Inflammatory macrophage treated with lipopolysaccharide for 1 hour (primary cell): ENCODE measurements around the gene TSFM.

Source experiments
- DNase-seq, 2 donors: peaks; one replicate each; pipeline ENCODE4 v3.0.0-alpha.2; 2020 to 2022

Gene TSFM

GRCh38 chr12:57780284-57780897 lies 2.2 kb upstream of the TSFM start:
- DNase-seq: no peak

DNA sequence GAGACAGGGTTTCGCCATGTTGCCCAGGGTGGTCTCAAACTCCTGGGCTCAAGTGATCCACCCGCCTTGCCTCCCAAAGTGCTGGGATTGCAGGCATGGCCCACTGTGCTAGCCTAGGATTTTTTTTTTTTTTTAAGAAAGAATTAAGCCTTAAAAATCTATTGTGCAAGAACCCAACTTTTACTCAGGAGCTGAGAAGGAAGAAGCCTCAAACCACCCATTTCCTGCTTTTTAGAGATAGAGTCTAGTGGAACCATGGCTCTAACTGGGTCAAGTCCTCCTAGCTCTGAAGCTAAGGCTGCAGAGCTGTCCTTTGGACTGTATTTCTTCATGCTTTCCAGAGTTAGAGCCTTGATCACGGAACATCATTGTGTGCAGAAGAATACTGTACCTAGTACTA lies 1.3 kb upstream of the TSFM start:
- peak; percentile 34 to 48 for DNase-seq

DNA sequence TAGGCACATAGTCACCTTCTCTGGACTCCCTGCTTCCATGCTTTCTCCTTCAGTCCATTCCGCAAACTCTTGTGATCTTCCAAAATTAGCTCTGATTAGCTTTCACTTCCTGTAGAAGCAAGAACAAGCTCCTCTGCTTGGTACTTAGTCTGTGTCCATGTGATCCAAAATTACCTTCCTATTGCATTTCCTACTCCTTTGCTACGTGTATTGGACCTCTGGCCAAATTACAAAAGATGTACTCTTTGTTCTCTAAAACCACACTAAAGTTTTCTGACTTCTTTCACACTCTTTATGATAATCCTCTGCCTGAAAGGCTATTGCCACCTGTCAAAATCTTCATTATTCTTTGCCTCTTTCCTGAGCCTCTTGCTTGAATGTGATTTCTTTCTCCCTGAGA lies 786 bp upstream of the TSFM start:
- DNase-seq: no peak

DNA sequence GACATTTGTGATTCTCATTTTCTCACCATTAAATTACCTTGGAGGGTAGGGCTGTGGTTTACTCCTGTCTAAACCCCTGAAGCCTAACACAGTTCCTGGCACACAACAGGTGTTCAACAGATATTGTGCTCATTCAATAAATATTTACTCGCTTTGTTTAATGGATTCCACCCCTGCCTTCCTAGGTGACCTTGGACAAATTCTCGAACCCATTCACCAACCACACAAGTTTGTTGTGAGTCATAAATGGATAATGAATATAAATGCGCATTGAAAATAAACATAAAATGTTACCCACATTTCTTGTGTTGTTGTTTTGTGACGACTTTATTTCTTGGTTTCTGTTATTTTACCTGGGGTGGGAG lies 362 bp upstream of the TSFM start:
- DNase-seq: no peak

DNA sequence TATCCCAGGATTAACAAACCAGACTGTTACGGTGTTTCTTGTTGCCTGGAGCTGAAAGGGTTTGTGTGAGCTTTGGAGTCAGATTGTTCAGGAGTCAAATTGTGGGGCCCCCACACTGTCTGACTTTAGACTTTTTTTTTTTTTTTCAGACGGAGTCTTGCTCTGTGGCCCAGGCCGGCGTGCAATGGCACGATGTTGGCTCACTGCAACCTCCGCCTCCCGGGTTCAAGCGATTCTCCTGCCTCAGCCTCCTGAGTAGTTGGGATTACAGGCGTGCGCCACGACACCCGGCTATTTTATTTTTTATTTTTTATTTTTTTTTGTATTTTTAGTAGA lies 847 bp downstream of the TSFM start:
- DNase-seq: no peak

- DNase-seq: no peak
These were observed 1.3 kb downstream of the TSFM start for GRCh38 chr12:57783861-57784260.

GRCh38 chr12:57793920-57794319 lies 11.3 kb downstream of the TSFM start:
- DNase-seq: peak; percentile 79 to 93

- DNase-seq: peak in 1 of 2 donors; percentile 44
These were observed 12.8 kb downstream of the TSFM start for GRCh38 chr12:57795354-57795753.

GRCh38 chr12:57796996-57797395 lies 14.4 kb downstream of the TSFM start:
- DNase-seq: no peak

GRCh38 chr12:57797933-57798332 lies 15.3 kb downstream of the TSFM start:
- peak; percentile 70 to 74 for DNase-seq

GRCh38 chr12:57800965-57801364 lies 18.4 kb downstream of the TSFM start:
- no peak for DNase-seq

DNA sequence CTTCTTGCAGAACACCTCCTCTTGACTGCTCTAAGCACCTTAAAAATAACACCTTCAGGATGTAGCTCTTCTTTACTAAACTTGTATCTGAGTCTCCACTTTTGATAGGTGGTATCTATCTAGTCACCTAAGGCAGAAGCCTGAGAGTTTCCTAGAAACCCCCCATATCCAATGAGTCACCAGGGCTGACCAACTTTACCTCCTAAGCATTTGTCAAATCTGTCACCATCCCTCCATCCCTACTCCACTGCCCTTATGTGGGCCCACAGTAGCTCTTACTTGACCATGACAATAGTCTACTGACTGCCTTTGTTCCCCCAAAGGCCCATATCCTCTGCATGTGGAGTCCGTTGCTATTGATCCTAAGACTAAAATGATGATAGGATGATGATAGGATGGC lies 20.0 kb downstream of the TSFM start:
- no peak for DNase-seq

DNA sequence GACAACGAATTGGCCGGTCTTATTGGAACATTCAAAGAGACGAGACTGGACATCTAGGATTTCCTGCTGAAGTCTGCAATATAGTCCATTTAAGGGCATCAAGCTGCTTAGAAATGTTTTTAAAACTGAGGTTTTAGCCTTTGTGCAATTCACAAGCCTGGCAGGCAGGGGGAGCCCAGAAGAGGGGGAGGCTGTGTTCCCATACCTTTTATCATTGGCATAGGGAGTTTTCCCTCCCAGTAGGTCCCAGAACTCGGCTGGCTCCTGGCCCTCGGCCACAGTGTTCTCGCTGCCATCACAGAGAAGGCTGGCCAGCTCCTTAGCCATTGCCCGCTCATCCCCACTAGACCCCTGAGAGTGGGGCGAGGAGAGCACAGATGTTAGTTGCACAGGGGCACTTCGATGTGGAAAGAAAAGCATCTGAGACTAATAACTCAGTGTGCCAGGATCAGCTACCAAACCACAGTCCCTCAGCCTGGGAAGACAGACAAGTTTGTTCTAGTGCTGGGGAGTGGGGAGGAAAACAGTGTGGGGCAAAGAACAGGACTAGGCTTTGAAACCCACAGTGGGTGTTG lies 20.8 kb downstream of the TSFM start:
- DNase-seq: peak in 1 of 2 donors; percentile 54

GRCh38 chr12:57806677-57807076 lies 24.1 kb downstream of the TSFM start:
- no peak for DNase-seq

GRCh38 chr12:57807285-57807684 lies 24.7 kb downstream of the TSFM start:
- DNase-seq: no peak

DNA sequence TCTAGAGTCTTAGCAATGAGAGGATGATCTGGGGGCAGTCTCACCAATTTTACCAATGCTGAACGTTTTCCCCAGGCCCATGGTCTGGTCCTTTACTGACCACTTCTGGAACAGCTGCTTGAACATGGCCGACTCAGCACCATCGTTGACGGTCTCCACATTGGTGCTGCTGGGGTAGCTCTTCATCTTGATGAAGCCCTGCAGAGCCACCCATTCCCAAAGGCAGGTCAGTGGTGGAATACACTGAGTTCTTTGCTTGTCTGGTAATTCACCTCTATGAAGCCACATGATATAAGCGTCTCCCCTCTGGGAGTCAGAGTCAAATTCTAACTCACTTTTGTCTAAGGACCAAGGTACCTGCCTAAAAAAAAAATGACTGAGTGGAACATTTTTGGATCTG lies 25.8 kb downstream of the TSFM start:
- no peak for DNase-seq

- no peak for DNase-seq
These were observed 26.8 kb downstream of the TSFM start for GRCh38 chr12:57809425-57809824.

- no peak for DNase-seq
These were observed 27.9 kb downstream of the TSFM start for GRCh38 chr12:57810450-57810849.

GRCh38 chr12:57811028-57811755 lies 28.6 kb downstream of the TSFM start:
- DNase-seq: no peak

DNA sequence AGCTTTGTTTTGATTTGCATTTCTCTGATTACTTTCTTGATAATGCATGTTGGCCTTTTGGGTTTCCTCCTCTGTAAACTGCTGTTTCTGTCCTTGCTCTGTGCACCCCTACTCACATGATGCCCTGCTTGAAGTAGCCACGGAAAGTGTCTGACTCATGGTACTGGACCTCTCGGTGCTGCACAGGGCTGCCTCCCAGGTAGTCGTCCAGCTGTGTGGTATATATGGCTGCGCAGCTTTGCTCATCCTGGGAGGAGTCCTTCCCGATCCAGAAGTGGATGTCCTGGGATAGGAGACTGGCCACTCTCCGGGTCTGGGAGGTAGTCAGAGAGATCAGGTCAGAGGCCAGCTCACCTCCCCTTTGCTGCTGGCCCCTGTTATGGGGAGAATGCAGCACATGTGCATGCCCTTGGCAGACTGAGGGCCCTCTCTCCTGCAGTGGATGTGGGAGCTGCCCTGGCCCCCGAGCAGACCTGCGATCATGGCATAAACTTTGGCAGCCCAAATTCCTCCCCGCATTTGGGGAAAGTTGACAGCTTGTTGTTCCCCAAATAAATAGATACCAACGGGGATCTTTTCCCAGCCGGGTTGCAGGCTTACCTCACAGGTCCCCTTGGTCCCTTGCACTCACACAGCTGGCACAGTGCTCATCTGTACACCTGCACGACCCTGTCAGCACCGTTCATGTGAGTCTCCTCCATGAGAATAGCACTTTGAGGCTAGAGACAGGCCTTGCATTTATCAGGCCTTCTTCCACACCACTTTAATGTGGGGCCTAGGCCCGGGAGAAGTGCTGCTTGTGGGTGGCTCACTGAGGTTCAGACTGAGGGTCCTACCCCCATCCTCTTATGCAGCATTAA lies 30.8 kb downstream of the TSFM start:
- DNase-seq: no peak

- no peak for DNase-seq
These were observed 31.6 kb downstream of the TSFM start for GRCh38 chr12:57813971-57814772.

DNA sequence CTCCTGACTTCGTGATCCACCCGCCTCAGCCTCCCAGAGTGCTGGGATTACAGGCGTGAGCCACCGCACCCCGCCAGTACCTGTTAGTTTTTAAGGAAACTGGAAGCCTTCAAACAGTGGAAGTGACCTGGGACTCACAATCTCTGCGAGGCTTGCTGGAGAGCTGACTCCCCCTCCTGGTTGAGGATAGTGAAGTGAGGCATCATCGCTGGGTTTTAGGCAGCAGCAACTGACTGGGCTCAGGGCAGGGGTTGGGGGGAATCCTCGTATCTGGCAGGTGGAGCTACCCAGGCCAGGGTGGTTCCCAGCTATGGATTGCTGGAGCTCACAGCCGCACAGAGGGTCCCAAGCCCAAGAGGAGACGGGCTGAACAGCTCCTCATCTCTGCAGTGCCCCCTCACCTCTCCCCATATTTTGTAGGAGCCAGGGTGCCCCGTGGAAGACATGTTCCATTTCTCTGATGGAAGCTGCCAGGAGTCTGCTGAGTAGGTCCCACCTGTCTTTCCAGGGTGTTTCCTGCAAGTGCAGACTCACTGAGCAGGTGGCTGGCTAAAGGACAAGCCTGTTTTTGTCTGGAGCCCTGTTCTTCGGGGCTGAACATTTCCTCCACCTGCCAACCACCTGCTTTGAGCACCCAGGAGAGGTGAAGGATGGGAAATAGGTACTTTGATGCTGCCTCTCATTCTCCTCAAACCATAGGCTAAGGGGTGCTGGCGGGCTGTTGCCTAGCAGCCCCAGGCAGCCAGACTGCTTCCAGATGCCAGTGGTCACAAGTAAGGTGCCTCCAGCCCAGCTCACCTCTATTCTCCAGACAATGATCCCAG lies 32.8 kb downstream of the TSFM start:
- no peak for DNase-seq
